ENCODE data around the gene RNF19B.

Gene RNF19B

DNA sequence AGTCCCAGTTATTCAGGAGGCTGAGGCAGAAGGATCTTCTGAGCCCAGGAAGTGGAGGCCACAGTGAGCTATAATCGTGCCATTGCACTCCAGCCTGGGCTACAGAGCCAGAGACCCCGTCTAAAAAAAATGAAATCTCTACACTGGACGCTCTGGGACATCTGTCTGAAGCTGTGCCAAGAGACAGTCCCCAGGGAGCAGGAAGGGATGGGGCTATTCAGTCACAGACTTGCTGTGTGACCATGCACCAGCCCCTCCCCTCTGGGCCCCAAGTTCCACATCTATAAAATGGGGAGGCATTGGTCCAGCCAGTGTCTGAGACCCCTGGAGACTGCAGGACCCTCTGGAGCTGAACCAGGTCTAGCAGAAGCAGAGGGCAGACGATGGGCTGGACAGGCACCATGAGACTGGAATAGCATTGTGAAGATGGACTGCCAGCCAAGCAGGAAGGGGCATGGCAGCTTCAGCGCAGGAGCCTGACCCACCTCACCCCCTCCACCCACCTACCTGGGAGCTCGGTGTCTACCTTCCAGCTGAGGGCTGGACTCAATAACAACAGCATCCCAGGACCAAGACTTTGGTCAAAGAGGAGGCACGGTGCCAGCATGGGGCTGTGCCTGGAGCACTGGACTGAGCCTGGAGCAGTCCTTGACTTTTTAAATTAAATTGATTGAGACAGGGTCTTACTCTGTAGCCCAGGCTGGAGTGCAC lies 64.9 kb downstream of the RNF19B start:
- DNase-seq = no peak

DNA sequence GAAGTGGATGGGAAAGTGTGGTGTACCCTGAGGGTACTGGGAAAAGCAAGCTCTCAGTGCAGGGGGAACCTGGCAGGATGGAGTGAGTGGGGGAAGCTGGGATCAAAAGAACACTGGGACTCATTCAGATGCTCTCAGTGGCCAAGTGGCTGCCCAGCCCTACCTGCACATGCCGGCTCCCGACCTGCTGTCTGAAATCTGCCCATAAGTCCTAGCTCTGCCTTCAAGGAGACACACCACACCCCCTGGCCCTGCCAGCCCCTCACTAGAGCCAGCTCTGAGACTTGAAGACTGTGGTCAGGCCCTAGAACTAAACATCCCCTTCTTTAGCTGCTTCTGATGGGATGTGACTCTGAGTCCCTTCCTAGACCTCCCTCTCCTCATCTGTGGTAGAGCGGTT lies 65.7 kb downstream of the RNF19B start:
- no peak for DNase-seq

DNA sequence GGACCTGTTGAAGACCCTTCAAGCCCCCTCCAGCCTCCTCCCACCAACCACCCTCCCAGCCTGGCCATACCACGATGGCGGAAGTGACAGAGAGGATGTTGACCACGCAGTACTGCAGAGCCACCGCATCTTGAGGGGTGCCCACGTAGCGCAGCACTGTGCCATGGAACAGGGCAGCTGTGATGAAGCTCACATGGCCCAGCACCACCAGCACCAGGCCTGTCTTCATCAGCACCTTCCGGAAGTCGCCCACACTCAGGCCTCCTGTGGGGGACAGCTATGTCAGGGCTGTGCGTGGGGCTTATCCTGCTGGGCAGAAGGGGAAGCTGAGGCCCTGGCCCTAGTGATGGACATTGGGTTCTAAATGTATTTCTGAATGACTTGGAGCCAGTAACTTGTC lies 66.6 kb downstream of the RNF19B start:
- DNase-seq = no peak

- DNase-seq = no peak
These were observed 67.2 kb downstream of the RNF19B start for GRCh38 chr1:32897082-32898049.

- no peak for DNase-seq
These were observed 68.2 kb downstream of the RNF19B start for GRCh38 chr1:32896451-32896850.

DNA sequence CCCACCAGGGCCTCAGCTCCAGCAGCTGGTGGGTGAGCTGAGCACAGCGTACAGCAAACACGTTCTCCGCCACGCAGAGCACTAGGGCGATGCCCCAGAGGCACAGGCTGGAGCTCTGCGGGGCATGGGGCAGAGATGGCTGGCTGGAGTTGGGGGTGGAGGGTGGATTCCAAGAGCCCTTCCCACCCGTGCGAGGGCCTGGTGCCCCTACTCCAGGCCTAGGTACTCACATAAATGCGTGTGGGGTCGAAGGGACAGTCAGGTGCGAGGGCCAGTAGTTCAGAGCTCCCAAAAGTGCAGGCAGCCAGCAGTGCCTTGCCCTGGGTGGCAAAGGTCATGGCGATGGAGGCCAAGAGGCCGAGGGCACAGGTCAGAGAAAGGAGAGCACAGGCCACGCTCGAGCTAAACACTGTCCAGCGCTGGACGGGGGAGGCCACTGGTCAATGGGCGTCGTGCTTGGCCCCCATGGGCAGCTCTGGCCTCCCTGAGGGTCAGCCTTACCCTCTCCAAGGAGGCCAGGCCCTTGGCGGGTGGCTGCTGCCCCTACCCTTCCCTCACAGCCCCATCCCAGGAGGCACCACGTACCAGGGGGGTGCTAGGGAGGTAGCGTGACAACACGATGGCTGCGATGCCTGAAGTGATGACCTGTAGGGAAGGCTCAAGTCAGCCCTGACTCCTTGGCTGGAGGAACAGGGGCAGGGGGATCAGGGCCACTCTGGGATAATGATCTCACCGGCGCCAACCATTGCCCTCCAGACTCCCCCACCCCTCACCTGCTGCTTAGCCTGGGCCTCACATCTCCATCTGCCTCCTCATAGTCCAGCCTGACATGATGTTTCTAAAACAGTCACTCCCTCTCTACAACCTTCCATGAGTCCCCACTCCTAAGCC lies 69.0 kb downstream of the RNF19B start:
- no peak for DNase-seq

DNA sequence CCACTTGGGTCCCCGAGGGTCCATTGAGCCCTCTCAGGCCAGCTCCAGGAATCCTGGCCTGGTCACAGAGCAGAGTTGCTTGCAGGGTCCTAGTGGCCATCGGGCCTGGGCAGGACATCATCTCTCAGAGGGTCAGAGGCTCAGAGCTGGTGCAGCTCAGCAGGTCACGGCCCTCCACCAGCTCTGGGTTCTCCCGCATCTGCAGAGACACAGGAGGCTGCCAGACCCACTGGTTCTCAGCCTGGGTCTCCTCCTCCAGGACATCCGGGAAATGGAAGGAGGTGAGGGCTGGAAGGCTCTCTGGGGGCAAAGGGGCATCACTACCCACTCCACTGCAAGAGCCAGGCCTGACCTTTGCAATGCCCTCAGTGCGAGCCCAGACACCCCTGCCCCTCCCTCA lies 69.9 kb downstream of the RNF19B start:
- no peak for DNase-seq

- no peak for DNase-seq
These were observed 70.5 kb downstream of the RNF19B start for GRCh38 chr1:32894019-32894600.

DNA sequence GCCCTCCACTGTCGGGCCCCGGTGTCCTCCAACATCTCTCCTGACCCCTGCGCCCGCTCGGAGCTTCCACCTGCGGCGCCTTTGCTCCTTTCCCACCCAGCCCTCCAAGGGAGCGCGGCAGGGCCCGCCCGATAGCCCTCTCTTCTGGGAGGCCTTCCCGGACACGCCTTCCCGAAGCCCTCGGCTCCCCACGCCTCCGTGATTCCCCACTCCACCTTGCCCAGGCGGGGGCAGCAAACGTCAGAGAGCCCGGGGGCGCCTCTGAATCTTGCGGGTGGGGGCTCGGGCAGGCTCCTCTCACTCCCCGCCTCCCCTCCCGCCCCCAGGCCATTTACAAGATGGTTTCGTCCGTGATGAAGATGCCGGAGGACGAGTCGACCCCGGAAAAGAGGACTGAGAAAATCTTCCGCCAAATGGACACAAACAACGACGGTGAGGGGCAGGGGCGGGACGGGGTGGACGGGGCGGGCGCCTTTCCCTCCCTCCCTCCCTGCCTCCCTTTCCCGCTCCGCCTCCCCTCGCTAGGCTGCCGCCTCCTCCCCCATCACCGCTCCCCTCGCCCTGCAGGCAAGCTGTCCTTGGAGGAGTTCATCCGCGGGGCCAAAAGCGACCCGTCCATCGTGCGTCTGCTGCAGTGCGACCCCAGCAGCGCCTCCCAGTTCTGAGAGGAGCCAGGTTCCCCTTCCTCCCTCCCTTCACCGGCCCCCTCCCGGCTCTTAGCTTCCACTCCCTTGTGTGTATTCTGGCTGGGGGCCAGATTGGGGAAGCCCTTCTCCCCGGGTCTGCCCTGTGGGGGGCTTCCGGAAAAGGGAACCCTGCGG lies 71.2 kb downstream of the RNF19B start:
- no peak for DNase-seq

DNA sequence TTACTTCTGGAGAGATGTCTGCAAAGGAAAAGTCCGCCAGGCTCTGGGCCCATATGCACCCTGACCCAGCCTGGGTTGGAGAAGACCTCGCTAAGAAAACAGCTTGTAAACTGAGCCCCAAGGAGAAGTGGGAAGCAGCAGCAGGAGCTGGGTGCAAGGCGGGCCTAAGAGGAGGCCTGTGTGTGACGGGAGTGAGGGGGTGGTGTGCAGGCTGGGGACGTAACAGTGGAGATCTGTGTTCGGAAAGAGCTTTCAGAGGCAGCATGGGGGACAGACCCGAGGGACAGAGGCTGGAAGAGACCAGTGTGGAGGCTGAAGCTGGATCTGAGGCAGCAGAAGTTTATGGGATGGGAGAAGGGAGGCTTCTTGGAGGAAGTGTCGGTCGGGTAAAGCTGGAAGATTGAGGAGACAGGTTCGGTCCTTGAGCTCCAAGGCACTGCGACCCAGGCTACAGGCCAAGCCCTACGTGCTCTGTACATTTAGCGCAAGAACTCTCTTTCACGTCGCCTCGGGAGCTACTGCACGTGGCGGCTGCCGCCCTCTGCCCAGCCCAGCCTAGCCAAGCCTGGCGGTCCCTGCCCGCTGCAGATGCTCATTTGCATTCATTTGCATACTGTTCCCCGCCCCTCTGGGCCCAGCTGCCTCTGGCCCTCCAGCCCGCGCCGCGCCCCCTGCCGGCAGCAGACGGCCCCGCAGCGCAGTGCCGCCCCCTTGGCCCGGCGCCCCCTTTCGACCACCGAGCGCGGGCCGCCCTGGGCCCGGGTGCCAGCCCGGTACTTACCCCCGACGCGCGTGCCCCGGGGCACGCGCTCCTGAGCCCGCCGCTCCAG lies 72.0 kb downstream of the RNF19B start:
- DNase-seq = no peak

- DNase-seq = no peak
These were observed 73.0 kb downstream of the RNF19B start for GRCh38 chr1:32891630-32892029.

- DNase-seq = no peak
These were observed 73.4 kb downstream of the RNF19B start for GRCh38 chr1:32891241-32891570.

GRCh38 chr1:32890516-32891240 lies 73.9 kb downstream of the RNF19B start:
- no peak for DNase-seq

DNA sequence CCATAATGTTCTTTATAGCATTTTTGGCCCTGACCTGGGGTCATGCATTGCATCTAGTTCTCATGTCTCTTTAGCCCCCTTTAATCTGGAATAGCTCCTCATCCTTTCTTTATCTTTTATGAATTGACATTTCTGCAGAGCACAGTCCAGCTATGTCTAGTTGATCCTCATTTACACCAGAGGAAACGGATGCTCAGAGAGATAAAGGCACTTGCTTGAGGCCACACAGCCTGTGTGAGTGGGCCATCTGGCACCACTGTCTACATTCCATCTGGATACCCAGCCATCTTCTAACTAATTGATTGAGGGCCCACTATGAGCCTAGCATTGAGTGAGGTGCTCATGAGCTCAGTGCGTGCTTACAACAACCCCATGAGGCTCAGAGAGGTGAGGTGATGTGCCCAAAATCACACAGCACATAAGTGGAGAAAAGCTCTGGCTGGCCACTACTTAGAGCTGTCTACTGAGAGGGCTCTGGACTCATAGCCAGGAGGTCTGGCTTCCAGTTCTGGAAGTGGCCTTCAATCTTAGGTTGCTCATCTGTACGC lies 74.8 kb downstream of the RNF19B start:
- DNase-seq = no peak

- no peak for DNase-seq
These were observed 75.8 kb downstream of the RNF19B start for GRCh38 chr1:32888677-32889420.

DNA sequence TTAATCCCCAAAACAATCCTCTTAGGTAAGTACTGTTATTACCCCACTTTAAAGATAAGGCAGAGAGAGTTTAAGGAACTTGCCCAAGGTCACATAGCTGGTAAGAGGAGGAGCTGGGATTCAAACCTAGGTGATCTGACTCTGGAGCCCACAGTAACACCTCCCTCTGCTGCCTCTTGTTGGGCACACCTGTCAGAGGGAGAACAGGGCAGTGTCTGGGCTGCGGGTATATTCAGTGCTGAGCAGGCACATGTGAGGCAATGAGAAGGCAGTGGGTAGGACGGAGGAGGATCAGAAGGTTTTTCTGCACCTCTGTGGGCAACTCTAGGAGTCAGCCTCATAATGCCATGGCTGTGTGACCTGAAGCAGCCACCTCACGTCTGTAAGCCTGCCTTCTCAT lies 76.5 kb downstream of the RNF19B start:
- no peak for DNase-seq

GRCh38 chr1:32887623-32888022 lies 77.0 kb downstream of the RNF19B start:
- no peak for DNase-seq

- DNase-seq = no peak
These were observed 77.7 kb downstream of the RNF19B start for GRCh38 chr1:32886828-32887414.

All from hematopoietic multipotent progenitor cell treated with erythropoietin and hydrocortisone succinate and interleukin-3 and kit ligand, for 8 days (in vitro differentiated cells).